ENCODE data around the gene VPS8.

Gene VPS8

GRCh38 chr3:184937611-184938010 lies 125.6 kb downstream of the VPS8 start:
- no peak overlapping the region for H3K4me3 ChIP-seq (replicated peaks; ENCODE audit: low read depth, low read length)
- no peaks in the 10 kb centered on the region for H3K27me3 ChIP-seq (replicated peaks; ENCODE audit: control insufficient read depth, insufficient read depth, low read length)
- no peak for DNase-seq (ENCODE audit: extremely low read depth, insufficient read length)
- H3K36me3 ChIP-seq (ENCODE audit: control insufficient read depth, insufficient read depth, low read length) = peaks cover 4% of the 10 kb centered on the region
- no peak for TF ChIP-seq CTCF (IDR thresholded peaks at IDR 0.05; ENCODE audit: insufficient read depth, low read length, poor library complexity, severe bottlenecking)

- Histone ChIP-seq H3K36me3 (ENCODE audit: control insufficient read depth, insufficient read depth, low read length) (peaks cover 2% of the 10 kb centered on the region), H3K27me3 (replicated peaks; ENCODE audit: control insufficient read depth, insufficient read depth, low read length) (no peaks in the 10 kb centered on the region), H3K4me3 (replicated peaks; ENCODE audit: low read depth, low read length) (no peak overlapping the region)
- no peak for DNase-seq (ENCODE audit: extremely low read depth, insufficient read length)
- TF ChIP-seq CTCF (IDR thresholded peaks at IDR 0.05; ENCODE audit: insufficient read depth, low read length, poor library complexity, severe bottlenecking) = no peak
These were observed 129.4 kb downstream of the VPS8 start for GRCh38 chr3:184941408-184941807.

- Histone ChIP-seq H3K4me3 (replicated peaks; ENCODE audit: low read depth, low read length) (no peak overlapping the region), H3K36me3 (ENCODE audit: control insufficient read depth, insufficient read depth, low read length) (peaks cover under 1% of the 10 kb centered on the region), H3K27me3 (replicated peaks; ENCODE audit: control insufficient read depth, insufficient read depth, low read length) (no peaks in the 10 kb centered on the region)
- no peak for DNase-seq (ENCODE audit: extremely low read depth, insufficient read length)
- no peak for TF ChIP-seq CTCF (IDR thresholded peaks at IDR 0.05; ENCODE audit: insufficient read depth, low read length, poor library complexity, severe bottlenecking)
These were observed 130.8 kb downstream of the VPS8 start for GRCh38 chr3:184942735-184943134.

GRCh38 chr3:184944241-184944640 lies 132.3 kb downstream of the VPS8 start:
- H3K36me3 ChIP-seq (ENCODE audit: control insufficient read depth, insufficient read depth, low read length) = no peaks in the 10 kb centered on the region; the same call in none of the 2 replicates
- no peaks in the 10 kb centered on the region for H3K27me3 ChIP-seq (replicated peaks; ENCODE audit: control insufficient read depth, insufficient read depth, low read length)
- no peak for TF ChIP-seq CTCF (IDR thresholded peaks at IDR 0.05; ENCODE audit: insufficient read depth, low read length, poor library complexity, severe bottlenecking)
- no peak overlapping the region for H3K4me3 ChIP-seq (replicated peaks; ENCODE audit: low read depth, low read length)
- no peak for DNase-seq (ENCODE audit: extremely low read depth, insufficient read length)

GRCh38 chr3:184945886-184946625 lies 134.1 kb downstream of the VPS8 start:
- H3K27me3 ChIP-seq (replicated peaks; ENCODE audit: control insufficient read depth, insufficient read depth, low read length) = no peaks in the 10 kb centered on the region
- TF ChIP-seq CTCF (IDR thresholded peaks at IDR 0.05; ENCODE audit: insufficient read depth, low read length, poor library complexity, severe bottlenecking) = no peak
- DNase-seq (ENCODE audit: extremely low read depth, insufficient read length) = no peak
- no peak overlapping the region for H3K4me3 ChIP-seq (replicated peaks; ENCODE audit: low read depth, low read length)
- H3K36me3 ChIP-seq (ENCODE audit: control insufficient read depth, insufficient read depth, low read length) = no peaks in the 10 kb centered on the region; the same call in none of the 2 replicates
